ENCODE data around the gene ERCC2.

DNA sequence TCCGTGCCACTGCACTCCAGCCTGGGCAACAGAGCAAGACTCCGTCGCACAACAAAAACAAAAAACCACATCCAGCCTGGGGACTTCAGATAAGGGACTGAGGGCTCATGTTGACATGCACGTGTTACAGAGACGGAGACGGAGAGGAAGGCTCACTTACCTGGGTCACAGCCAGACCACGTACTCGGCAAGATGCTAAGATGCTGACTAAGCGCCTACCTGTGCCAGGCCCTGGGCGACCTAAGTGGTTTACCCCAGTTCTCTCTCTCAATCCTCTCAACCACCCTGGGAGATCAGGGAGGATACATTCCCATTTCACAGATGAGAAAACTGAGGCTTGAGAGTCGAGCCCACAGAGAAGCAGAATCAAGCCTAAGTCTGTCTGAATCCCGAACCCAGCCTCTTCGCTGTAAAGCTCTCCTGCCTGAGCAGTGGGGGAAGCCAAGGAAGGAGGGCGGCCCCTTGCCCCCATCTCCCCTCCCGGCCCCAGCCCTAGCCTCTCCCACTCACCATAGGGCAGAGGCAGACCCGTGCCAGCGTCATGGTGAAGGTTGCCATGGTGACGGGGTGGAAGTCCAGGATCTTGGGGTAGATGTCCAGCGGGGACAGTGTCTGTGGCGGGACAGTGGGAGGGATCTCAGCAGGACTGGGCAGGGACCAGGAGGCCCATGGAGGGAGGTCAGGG is 13.5 kb downstream of the ERCC2 start:
- TF ChIP-seq CTCF (conservative IDR thresholded peaks at IDR 0.05; ENCODE audit: low read length) = no peak
- TF ChIP-seq EZH2phosphoT487 (IDR thresholded peaks at IDR 0.05; ENCODE audit: borderline replicate concordance) = no peak
